AG04450 (cell line): ENCODE data around the gene CFAP107. TPM values are rescaled to one million over a fixed set of nuclear protein-coding genes. Genes with fewer than 3 reads are reported as not detected.

Source experiments
- CTCF ChIA-PET: fragments of 300-600, 350-600 bp; formaldehyde crosslinking; extraction: SDS; loops from one replicate; lab custom pipeline; 2022; ENCODE audit warnings: antibody characterized with exemption, inconsistent platforms; lab: Charles Lee
- POLR2A ChIA-PET: fragments of 350-600 bp; formaldehyde crosslinking; extraction: SDS; loops from one replicate; lab custom pipeline; 2021; ENCODE audit warnings: antibody characterized with exemption, inconsistent platforms; lab: Yijun Ruan, JAX
- DNase-seq: peaks from one replicate; pipeline ENCODE4 v3.0.0-alpha.2; 2011; ENCODE audit warnings: low read depth, low spot score
- H3K27ac ChIP-seq: one replicate; pipeline ENCODE4 v1.5.1; 2012; ENCODE audit warnings: low read depth, low read length, control low read depth
- H3K27me3 ChIP-seq: one replicate; pipeline ENCODE4 v1.6.0; 2012; ENCODE audit warnings: low read length; ENCODE audit not compliant: control insufficient read depth, insufficient read depth
- H3K4me3 ChIP-seq: 2 replicates; pipeline ENCODE4 v1.5.1; 2011; ENCODE audit warnings: mild to moderate bottlenecking, low read depth, low read length, control low read depth
- H3K9me3 ChIP-seq: 2 replicates; pipeline ENCODE4 v1.5.1; 2012; ENCODE audit warnings: low read length; ENCODE audit not compliant: control insufficient read depth, insufficient read depth
- CTCF ChIP-seq: IDR thresholded peaks from 2 replicates; pipeline ENCODE4 v1.5.1; 2011; ENCODE audit warnings: low read depth, low read length, control low read depth, inconsistent platforms
- polyA plus RNA-seq: library from polyadenylated mRNA; depleted of rRNA; stranded (reverse); fragments of >200 nt; gene quantifications from 2 replicates; pipeline ENCODE4 v1.2.3, GENCODE V29; 2011

CFAP107 gene
- polyA plus RNA-seq, 1 experiment, result not detected

- POLR2A ChIA-PET, result no interaction called here
- H3K27me3 ChIP-seq, result no peaks in the 10 kb centered on the region
- H3K27ac ChIP-seq, result no peak overlapping the region
- H3K4me3 ChIP-seq, result no peak overlapping the region
- DNase-seq, result no peak
- CTCF ChIA-PET, result no interaction called here
- peaks cover 37% of the 10 kb centered on the region for H3K9me3 ChIP-seq
- TF ChIP-seq CTCF, result no peak
Measured at GRCh38 chr1:12770620-12771019, 24.6 kb downstream of the CFAP107 start.

GRCh38 chr1:12771186-12771585 is 25.2 kb downstream of the CFAP107 start:
- POLR2A ChIA-PET, result no interaction called here
- H3K27ac ChIP-seq, result no peak overlapping the region
- no peak for TF ChIP-seq CTCF
- H3K4me3 ChIP-seq, result no peak overlapping the region
- CTCF ChIA-PET, result no interaction called here
- H3K27me3 ChIP-seq, result no peaks in the 10 kb centered on the region
- no peak for DNase-seq
- H3K9me3 ChIP-seq, result peaks cover 40% of the 10 kb centered on the region

GRCh38 chr1:12772520-12772919 is 26.5 kb downstream of the CFAP107 start:
- Histone ChIP-seq H3K4me3 (no peak overlapping the region), H3K27me3 (no peaks in the 10 kb centered on the region), H3K9me3 (peaks cover 45% of the 10 kb centered on the region), H3K27ac (no peak overlapping the region)
- DNase-seq, result no peak
- CTCF ChIA-PET, result no interaction called here
- POLR2A ChIA-PET, result no interaction called here
- TF ChIP-seq CTCF, result no peak

GRCh38 chr1:12773438-12773837 is 27.4 kb downstream of the CFAP107 start, which contains the start of gene PRAMEF12:
PRAMEF12 (plus strand) TSS chr1:12773738; CDS start chr1:12774868, 1,130 bp downstream.
- Histone ChIP-seq H3K27ac (no peak within 1 kb of the TSS), H3K9me3 (peaks cover 41% of the 10 kb centered on the region), H3K27me3 (no peaks in the 10 kb centered on the region), H3K4me3 (no peak within 1 kb of the TSS)
- POLR2A ChIA-PET, result no interaction called here
- no peak for TF ChIP-seq CTCF
- CTCF ChIA-PET, result no interaction called here
- no peak for DNase-seq

GRCh38 chr1:12774801-12775345 is 28.9 kb downstream of the CFAP107 start:
- ChIA-PET POLR2A (no interaction called here), CTCF (no interaction called here)
- Histone ChIP-seq H3K27me3 (no peaks in the 10 kb centered on the region), H3K9me3 (peaks cover 34% of the 10 kb centered on the region), H3K27ac (no peak overlapping the region), H3K4me3 (no peak overlapping the region)
- DNase-seq, result no peak
- no peak for TF ChIP-seq CTCF
